ENCODE results near the gene HDAC4.
"Not testable (repeated sequence)": the region's sequence is repeated elsewhere in the genome, so short reads cannot be mapped to it uniquely, and the experiment has no call there.

The HDAC4 gene

GRCh38 chr2:239291475-239292350 lies 109.1 kb downstream of the HDAC4 start:
- DNase-seq: peak; percentile 25

DNA sequence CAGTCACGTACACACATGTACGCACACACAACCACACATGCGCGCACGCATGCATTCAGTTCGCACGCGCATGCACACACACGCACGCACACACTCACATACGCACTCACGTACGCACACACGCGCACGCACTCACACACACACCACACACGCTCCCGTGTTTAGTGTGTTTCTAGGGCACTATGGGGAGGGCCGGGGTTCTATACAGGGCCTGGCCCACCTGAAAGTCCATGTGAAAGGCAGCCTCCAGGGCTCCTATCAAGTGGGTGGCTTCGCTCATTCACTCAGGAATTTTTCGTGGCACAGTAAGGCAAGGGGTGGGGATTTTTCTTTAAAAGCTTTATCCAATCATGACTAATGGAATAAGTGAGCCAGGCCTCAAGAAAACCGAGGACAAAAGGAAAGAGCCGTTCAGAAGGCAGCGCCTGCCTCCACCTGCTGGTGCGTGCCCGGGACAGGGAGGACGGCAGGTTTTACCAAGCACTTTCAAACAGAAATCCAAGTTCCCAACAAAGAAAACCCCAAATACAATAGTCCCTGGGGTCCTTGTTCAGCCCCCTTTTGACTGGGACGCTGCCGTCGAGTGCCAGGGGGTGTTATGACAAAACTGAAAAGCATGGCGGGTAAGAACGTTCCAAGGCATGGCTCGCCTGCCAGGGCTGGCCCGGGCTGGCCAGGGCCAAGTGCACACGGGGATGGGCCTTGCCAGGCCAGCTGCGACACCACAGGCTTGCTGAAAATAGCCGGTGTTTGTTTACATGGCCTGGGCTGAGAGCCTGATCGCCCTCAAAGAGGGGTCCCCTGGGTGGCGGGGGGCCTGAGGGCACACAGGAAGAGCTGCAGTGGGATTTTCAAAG lies 110.0 kb downstream of the HDAC4 start:
- peak; percentile 39 for DNase-seq

GRCh38 chr2:239289545-239289944 lies 111.3 kb downstream of the HDAC4 start:
- no peak for DNase-seq

DNA sequence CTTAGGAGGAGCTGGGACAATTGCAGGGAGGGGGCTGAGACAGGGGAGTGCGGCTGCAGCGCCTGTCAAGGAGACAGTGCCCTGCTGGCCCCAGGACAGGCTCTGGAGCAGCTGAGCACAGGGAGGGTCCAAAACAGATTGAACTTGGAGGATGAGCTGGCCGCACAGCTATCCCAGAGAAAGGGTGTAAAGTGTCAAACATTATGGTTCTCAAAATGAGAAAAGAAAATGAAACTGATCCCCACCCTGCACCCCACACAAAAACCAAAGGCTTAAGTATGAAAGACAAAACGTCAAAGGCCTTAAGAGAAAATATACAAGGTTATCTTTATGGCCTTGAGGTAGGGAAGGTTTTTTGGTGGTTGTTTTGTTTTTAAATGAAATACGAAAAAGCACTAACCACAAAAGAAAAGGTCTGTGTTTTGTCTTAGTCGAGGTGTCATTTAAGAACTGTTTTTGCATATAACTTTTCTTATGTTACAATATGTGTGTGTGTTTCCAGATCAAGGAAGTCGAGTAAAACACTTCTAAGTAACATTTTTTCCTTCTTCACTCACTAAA lies 111.8 kb downstream of the HDAC4 start:
- no peak for DNase-seq

DNA sequence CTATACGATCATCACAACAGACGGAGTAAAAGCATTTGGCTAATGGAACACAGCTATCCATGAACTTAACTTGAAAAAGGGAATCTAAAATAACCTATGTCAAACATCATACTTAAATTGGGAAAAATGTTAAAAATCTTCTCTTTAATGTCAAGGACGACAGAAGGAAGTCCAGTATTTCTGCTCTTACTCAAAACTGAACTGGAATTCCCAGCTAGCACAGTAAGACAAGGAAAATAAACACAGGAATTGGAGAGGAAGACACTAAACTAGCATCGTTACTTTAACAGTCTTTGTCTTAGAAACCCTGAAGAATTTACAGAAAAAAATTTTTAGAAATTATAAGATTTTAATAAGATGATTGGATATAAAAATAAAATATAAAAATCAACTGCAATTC lies 112.6 kb downstream of the HDAC4 start:
- DNase-seq: no peak

- DNase-seq: no peak
Observed at GRCh38 chr2:239287461-239287860, 113.4 kb downstream of the HDAC4 start.

- DNase-seq: no peak
Observed at GRCh38 chr2:239286901-239287300, 113.9 kb downstream of the HDAC4 start.

- DNase-seq: no peak
Observed at GRCh38 chr2:239285932-239286230, 114.9 kb downstream of the HDAC4 start.

DNA sequence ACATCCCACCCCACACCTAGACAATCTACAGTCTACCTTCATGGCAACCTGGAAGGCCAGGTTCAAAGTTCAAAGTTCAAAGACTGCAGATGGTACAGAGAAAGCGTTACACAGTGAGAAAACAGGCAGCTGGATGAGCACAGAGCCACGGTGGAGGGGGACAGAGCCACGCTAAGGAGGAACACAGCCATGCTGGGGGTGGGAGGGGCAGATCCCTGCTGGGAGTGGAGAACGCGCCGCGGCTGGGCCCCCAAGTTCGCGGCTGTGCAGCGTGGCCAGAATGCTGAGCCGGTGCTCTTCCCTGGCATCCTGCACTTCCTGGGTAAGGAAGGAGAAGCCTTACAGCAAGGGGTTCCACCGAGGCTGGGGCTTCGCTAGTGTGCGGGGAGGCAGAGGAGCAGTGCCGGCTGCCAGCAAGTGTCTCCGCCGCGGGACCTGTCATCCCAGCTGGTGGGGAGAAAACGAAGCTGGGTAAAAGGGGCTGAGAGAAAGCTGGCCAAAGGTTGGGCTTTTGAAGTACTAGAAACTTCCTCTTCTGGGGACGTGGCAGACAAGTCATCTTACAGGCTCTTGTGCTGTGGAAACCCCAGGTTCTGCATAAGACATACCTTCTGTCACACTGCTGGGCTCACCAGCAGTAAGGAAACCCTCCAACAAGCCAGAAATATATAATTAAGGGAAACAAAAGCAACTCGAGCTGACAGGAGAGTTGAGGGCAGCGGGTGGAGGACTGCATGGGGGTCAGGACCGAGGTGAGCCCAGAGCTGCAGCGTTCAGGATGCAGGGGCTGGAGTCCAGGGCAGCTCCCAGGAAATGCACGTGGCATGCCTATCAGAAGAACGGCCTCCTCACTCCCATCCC lies 115.5 kb downstream of the HDAC4 start:
- no peak for DNase-seq

DNA sequence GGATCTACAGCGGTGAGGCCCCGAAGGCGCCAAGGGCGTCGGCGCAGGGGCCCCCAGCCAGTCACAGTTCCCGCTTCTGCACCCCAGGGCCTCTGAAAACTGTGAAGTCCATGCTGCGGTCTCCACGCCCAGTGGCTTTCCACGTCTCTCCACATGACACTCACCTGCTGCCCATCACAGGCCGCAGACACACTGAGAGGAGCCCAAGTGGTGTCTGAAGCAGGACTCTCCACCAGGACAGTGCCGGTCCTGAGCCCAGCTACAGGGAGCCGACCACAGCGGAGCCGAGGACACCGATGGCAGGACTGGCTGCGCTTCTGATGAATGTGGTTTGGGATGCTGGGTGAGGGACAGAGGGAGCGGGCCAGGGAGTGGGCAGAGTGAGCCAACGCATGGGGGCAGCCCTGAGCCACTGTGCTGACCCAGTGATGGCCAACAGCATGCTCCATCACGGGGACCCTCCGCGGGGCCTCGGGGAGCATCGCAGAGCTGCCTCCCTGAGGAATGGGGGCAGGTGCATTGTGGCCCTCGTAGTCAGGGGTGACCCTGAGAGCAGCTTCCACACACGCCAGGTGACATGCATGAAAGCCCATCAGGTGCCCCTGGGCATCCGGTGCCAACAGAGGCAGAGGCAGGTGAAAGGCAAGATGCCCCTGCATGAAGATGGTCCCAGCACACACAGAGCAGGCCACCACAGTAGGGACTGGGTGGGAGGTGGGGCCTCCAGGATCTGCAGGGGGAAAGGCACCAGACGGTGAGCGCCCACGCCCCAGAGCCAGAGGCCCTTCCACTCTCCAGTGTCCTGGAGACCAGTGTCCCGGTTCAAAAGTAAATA lies 116.6 kb downstream of the HDAC4 start:
- no peak for DNase-seq

DNA sequence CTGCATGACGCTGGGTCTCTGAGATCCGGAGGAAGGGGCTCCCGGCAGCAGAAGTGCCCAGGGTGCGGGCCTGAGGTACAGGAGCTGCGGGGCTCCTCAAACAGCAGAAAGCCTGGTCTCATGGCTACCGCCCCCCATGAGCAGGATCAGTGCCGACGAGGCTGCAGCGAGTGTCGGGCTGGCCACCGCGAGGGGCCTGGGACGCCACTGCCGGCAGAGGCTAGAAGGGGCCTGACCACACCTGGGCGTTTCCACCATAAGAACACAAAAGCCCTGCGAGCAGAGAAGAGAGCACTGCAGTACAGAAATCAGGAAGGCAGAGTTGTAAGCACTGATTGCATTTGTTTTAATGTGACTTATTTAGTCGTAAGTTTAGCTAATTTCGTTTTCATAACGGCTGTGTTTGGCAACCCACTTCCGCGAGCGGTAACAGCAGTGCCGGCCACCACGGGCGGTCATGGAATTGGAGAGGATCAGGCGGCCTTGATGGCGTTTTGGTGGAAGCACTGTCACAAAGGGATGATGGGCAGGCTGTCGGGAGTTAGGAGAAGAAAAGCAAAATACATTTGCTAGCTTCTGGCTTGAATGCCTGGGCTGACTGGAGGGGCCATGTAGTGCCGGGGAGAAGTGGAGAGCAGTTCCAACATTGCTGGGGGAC lies 117.4 kb downstream of the HDAC4 start:
- no peak for DNase-seq

DNA sequence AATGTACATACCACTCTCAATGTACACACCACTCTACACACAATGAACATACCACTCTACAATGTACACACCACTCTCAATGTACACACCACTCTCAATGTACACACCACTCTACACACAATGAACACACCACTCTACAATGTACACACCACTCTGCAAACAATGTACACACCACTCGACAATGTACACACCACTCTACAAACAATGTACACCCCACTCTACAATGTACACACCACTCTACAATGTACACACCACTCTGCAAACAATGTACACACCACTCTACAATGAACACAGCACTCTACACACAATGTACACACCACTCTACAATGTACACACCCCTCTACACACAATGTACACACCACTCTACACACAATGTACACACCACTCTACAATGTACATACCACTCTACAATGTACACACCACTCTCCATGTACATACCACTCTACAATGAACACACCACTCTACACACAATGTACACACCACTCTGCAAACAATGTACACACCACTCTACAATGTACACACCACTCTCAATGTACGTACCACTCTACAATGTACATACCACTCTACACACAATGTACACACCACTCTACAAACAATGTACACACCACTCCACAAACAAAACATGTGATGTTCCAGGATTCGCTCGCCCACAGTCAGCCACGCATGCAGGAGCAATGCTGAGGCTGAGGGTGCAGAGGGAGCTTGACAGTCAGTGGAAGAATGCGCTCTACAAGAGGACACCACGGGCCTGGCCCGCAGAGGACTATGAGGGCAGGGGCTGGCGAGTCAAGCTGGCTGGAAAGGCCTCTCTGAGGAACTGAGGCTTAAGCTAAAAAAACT lies 118.2 kb downstream of the HDAC4 start:
- no peak for DNase-seq

GRCh38 chr2:239280296-239281017 lies 120.4 kb downstream of the HDAC4 start:
- DNase-seq: not testable (repeated sequence)

DNA sequence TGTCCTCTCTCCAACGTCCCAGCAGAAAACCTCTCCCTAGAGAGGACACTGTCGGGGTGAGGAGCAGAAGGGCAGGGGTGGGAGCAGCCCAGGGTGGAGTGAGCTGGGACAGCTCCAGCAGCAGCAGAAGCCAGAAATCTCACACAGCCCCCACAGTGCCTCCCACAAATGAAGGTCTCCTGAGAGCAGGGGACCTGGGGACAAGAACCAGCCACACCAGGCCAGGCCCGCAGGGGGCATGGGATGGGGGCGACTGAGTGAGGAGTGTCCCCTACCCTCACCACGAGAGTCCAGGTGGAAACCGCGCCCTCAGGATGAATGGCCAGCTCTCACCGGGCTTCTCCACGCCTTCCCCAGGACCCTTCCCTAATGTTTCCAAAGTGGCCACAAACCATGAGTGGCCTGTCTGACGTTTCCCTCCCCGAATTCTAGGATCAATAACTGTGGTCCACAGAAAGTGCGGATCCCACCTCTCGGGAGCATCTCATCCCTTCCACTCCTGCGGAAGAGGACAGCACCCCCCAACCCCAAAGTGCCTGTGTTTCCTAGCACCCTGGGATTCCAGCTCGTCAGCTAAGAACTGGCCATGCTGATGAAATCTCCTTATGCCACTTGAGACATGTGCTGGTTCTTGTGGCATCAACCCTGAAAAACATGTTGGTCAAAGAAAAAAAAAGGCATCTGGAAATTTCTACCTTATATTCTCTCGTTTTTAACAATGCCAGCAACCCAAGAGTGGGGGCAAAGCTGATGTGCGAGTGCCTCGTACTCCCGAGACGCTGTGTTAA lies 121.1 kb downstream of the HDAC4 start:
- no peak for DNase-seq

- DNase-seq: no peak
Observed at GRCh38 chr2:239278941-239279365, 121.9 kb downstream of the HDAC4 start.

DNA sequence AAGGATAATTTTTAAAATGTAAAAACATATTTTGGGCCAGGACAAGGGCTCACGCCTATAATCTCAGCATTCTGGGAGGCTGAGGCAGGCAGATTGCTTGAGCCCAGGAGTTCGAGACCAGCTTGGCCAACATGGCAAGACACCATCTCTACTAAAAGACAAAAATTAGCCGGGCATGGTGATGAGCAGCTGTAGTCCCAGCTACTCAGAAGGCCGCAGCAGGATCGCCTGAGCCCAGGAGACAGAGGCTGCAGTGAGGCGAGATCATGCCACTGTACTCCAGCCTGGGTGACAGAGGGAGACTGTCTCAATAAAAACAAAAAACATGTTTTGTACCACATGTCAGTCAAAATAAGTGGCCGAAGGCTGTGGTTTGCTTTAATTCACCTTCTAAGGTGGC lies 122.5 kb downstream of the HDAC4 start:
- DNase-seq: no peak

DNA sequence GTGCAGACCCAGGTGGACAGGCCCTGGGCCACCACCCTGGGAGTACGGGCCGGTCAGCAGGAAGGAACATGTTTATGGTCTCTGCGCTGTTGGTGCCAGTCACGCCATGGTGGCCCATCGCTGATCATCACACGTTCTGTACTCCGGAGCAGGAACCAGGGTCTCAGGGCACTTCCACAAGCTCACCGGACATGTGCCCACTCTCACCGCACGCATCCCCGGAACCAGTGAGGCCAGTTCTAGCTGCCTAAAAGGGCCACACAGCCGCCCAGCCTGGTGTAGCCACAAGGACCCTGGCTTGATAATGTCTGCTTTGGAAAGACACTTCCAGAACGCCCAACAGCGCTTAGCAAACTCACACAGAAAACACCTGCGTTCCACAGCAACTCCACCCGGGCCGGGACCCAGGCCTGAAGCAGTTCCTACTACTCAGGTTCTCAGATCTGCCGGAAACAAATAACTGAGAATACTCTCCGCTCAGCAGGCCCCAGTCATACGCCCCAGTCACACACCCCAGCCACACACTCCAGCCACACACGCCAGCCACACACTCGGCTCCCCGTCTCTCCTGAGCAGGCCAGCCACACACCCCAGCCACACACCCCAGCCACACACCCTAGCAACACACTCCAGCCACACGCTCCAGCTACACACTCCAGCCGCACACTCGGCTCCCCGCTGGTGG lies 123.3 kb downstream of the HDAC4 start:
- DNase-seq: no peak

DNA sequence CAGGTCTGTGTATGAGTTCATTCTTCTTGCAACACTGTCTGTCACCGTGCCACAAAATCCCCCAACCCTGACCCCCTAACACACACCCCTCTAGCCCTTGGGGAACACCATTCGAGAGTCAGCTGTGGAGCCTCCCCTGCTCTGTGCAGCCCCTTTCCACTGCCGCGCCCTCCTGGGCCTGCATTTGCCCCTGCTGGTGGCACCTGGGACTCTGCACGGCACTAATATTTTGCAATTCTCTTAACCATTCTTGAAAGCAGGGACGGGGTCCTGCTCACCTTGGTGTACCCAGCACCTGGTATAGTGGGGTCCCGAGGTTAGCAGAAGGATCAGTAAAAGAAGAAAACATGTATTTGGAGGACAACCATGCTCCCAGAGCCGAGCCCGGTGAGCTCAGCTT lies 124.0 kb downstream of the HDAC4 start:
- DNase-seq: no peak

All from NCI-H1436 treated with DMSO at 0.1 percent for 48 hours (cell line).